CD8-positive, alpha-beta memory T cell (primary cell): Measurements from ENCODE around the gene CAV2. TPM values are rescaled to one million over a fixed set of nuclear protein-coding genes. Genes with fewer than 3 reads are reported as not detected.
A peak's percentile ranks its signal among the peaks of the same experiment; 100 is the strongest.

Experiments
- CTCF ChIA-PET: fragments of 350-600 bp; sonication (Branson Sonifier 250); formaldehyde crosslinking; loops from one replicate; lab custom pipeline; 2021; ENCODE audit warnings: antibody characterized with exemption; lab: Charles Lee
- POLR2A ChIA-PET: fragments of 350-600 bp; sonication (Branson Sonifier 250); formaldehyde crosslinking; loops from one replicate; lab custom pipeline; 2021; ENCODE audit warnings: antibody characterized with exemption; lab: Charles Lee
- DNase-seq, 5 donors: peaks; one replicate each; pipeline versions ENCODE4 v3.0.0 to v3.0.0-alpha.2; 2020 to 2022; ENCODE audit warnings: mixed read lengths in 1 of 5
- H3K27ac ChIP-seq: one replicate; pipeline ENCODE4 v1.7.0; 2013; ENCODE audit warnings: low read depth, mild to moderate bottlenecking, low read length, moderate library complexity
- H3K27me3 ChIP-seq: 2 replicates; pipeline ENCODE4 v1.7.0; 2013; ENCODE audit warnings: low read length, mild to moderate bottlenecking; ENCODE audit not compliant: insufficient read depth, poor library complexity, severe bottlenecking
- H3K36me3 ChIP-seq: 2 replicates; pipeline ENCODE4 v1.7.0; 2013; ENCODE audit warnings: mild to moderate bottlenecking, low read length, moderate library complexity; ENCODE audit not compliant: insufficient read depth
- H3K4me1 ChIP-seq: 2 replicates; pipeline ENCODE4 v1.7.0; 2013; ENCODE audit warnings: mild to moderate bottlenecking, low read length, moderate library complexity; ENCODE audit not compliant: insufficient read depth
- H3K4me3 ChIP-seq: 2 replicates; pipeline ENCODE4 v1.7.0; 2013; ENCODE audit warnings: mild to moderate bottlenecking, low read length
- H3K9me3 ChIP-seq: 2 replicates; pipeline ENCODE4 v1.7.0; 2013; ENCODE audit warnings: mild to moderate bottlenecking, low read length
- H3K27ac Mint-ChIP-seq, 8 donors: one replicate each; pipeline ENCODE4 v1.8.0; 2020 to 2021; ENCODE audit warnings: mixed read lengths in 8 of 8, mild to moderate bottlenecking in 6 of 8, inconsistent platforms in 3 of 8, moderate library complexity in 3 of 8
- H3K27me3 Mint-ChIP-seq, 2 donors: one replicate each; pipeline ENCODE4 v1.8.0; 2020 to 2021; ENCODE audit warnings: mixed read lengths in 2 of 2, mild to moderate bottlenecking in 1 of 2, moderate library complexity in 1 of 2
- H3K36me3 Mint-ChIP-seq, 3 donors: one replicate each; pipeline ENCODE4 v1.8.0; 2020 to 2021; ENCODE audit warnings: mixed read lengths in 3 of 3, inconsistent platforms in 1 of 3, mild to moderate bottlenecking in 1 of 3
- H3K4me1 Mint-ChIP-seq, 3 donors: one replicate each; pipeline ENCODE4 v1.8.0; 2020 to 2021; ENCODE audit warnings: mixed read lengths in 3 of 3, inconsistent platforms in 1 of 3, mild to moderate bottlenecking in 1 of 3
- H3K4me3 Mint-ChIP-seq, 7 donors: one replicate each; pipeline ENCODE4 v1.8.0; 2020 to 2021; ENCODE audit warnings: mixed read lengths in 7 of 7, mild to moderate bottlenecking in 6 of 7, moderate library complexity in 4 of 7, inconsistent platforms in 2 of 7
- H3K9me3 Mint-ChIP-seq, 5 donors: one replicate each; pipeline ENCODE4 v1.8.0; 2020 to 2022; ENCODE audit warnings: mixed read lengths in 5 of 5, mild to moderate bottlenecking in 3 of 5, moderate library complexity in 2 of 5, inconsistent platforms in 1 of 5
- polyA plus RNA-seq: library from polyadenylated mRNA; unstranded; fragments of 300-500 nt; fragmentation: Illumina TruSeq; gene quantifications from one replicate; pipeline ENCODE4 v1.2.3, GENCODE V29; 2021
- total RNA-seq, 2 experiments: library from RNA; stranded (reverse); gene quantifications; one replicate each; pipeline ENCODE4 v1.2.3, GENCODE V29; 2021

Gene CAV2
- total and polyA plus RNA-seq, 3 experiments from 2014 or later = not detected

GRCh38 chr7:116487907-116488521, 11.5 kb upstream of the CAV2 start:
- Mint-ChIP-seq H3K27ac (no peak overlapping the region), H3K27me3 (peaks cover 21 to 47% of the 10 kb centered on the region in 2 donors), H3K4me1 (no peaks in the 10 kb centered on the region), H3K36me3 (no peaks in the 10 kb centered on the region), H3K9me3 (peaks cover 0 to 3% (median 0%) of the 10 kb centered on the region in 5 donors), H3K4me3 (no peak overlapping the region)
- POLR2A ChIA-PET = no interaction called here
- CTCF ChIA-PET = no interaction called here
- no peak for DNase-seq
- Histone ChIP-seq H3K4me3 (no peak overlapping the region), H3K9me3 (no peaks in the 10 kb centered on the region), H3K4me1 (no peaks in the 10 kb centered on the region), H3K27ac (no peak overlapping the region), H3K27me3 (no peaks in the 10 kb centered on the region), H3K36me3 (no peaks in the 10 kb centered on the region)

GRCh38 chr7:116490351-116490750, 9.2 kb upstream of the CAV2 start:
- Mint-ChIP-seq H3K27ac (no peak overlapping the region), H3K9me3 (peaks cover 0 to 3% (median 0%) of the 10 kb centered on the region in 5 donors), H3K36me3 (no peaks in the 10 kb centered on the region), H3K4me3 (no peak overlapping the region), H3K4me1 (no peaks in the 10 kb centered on the region), H3K27me3 (peaks cover 23 to 45% of the 10 kb centered on the region in 2 donors)
- no peak overlapping the region for H3K4me3 ChIP-seq
- H3K4me1 ChIP-seq = no peaks in the 10 kb centered on the region
- H3K9me3 ChIP-seq = no peaks in the 10 kb centered on the region
- no peaks in the 10 kb centered on the region for H3K27me3 ChIP-seq
- POLR2A ChIA-PET = no interaction called here
- H3K36me3 ChIP-seq = no peaks in the 10 kb centered on the region
- DNase-seq = no peak
- no peak overlapping the region for H3K27ac ChIP-seq
- CTCF ChIA-PET = no interaction called here

- Mint-ChIP-seq H3K4me3 (no peak overlapping the region), H3K9me3 (no peaks in the 10 kb centered on the region), H3K27ac (no peak overlapping the region), H3K27me3 (peaks cover 18 to 38% of the 10 kb centered on the region in 2 donors), H3K36me3 (no peaks in the 10 kb centered on the region), H3K4me1 (no peaks in the 10 kb centered on the region)
- CTCF ChIA-PET = no interaction called here
- Histone ChIP-seq H3K4me1 (no peaks in the 10 kb centered on the region), H3K36me3 (no peaks in the 10 kb centered on the region), H3K4me3 (no peak overlapping the region), H3K27ac (peak overlapping the region; percentile 41), H3K27me3 (no peaks in the 10 kb centered on the region), H3K9me3 (no peaks in the 10 kb centered on the region)
- no peak for DNase-seq
- POLR2A ChIA-PET = no interaction called here
Observed at GRCh38 chr7:116491887-116492653, 7.5 kb upstream of the CAV2 start.

DNA sequence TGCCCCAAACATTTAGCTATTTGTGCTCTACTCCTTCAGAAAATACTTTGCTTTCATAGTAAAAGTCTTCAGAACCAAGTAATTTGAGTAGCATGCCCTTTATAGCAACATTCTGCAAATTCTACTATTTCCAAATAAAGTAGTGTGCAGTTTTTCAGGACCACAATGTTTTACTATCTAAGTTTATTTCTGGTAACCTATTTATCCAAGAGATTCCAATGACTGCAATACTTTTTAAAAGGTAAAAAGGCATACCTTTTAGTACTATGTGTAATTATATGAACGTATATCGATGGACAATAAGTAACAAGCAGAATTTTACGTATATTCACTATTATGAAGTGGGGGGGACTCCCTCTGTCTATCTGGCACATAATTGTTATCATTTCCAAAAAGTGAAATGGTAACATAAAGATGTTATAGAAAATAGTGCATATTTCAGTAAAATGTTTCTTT, 6.9 kb upstream of the CAV2 start:
- no peak overlapping the region for H3K4me3 ChIP-seq
- Mint-ChIP-seq H3K27me3 (peaks cover 16 to 37% of the 10 kb centered on the region in 2 donors), H3K27ac (no peak overlapping the region), H3K36me3 (no peaks in the 10 kb centered on the region), H3K4me3 (no peak overlapping the region), H3K9me3 (no peaks in the 10 kb centered on the region), H3K4me1 (no peaks in the 10 kb centered on the region)
- ChIA-PET CTCF (no interaction called here), POLR2A (no interaction called here)
- H3K27me3 ChIP-seq = no peaks in the 10 kb centered on the region
- no peaks in the 10 kb centered on the region for H3K9me3 ChIP-seq
- H3K36me3 ChIP-seq = no peaks in the 10 kb centered on the region
- H3K4me1 ChIP-seq = no peaks in the 10 kb centered on the region
- no peak for DNase-seq
- H3K27ac ChIP-seq = peak overlapping the region; percentile 41

DNA sequence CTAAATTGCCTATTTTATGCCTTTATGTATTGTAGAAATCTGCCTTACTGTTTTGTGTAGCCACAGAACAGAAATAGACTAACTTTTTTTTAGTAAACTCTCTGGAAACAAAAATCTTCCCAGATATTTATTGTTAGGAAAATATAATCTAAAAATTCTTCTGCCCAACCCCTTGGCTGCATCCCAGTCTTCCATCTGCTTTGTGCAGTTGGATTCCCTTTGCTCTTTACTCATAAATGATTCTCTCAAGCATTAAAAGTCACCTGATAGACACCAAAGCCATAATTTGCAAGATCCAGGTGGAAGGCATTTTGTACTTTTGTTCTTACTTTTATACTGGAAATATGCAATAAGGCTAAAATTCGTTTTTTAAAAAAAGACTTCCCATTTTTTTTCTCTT, 6.1 kb upstream of the CAV2 start:
- Mint-ChIP-seq H3K9me3 (no peaks in the 10 kb centered on the region), H3K4me3 (no peak overlapping the region), H3K36me3 (no peaks in the 10 kb centered on the region), H3K27ac (no peak overlapping the region), H3K4me1 (no peaks in the 10 kb centered on the region), H3K27me3 (peaks cover 21 to 41% of the 10 kb centered on the region in 2 donors)
- Histone ChIP-seq H3K36me3 (no peaks in the 10 kb centered on the region), H3K27me3 (no peaks in the 10 kb centered on the region), H3K4me1 (no peaks in the 10 kb centered on the region), H3K9me3 (no peaks in the 10 kb centered on the region), H3K4me3 (no peak overlapping the region), H3K27ac (peak overlapping the region; percentile 41)
- ChIA-PET POLR2A (no interaction called here), CTCF (no interaction called here)
- no peak for DNase-seq

- Mint-ChIP-seq H3K36me3 (no peaks in the 10 kb centered on the region), H3K4me1 (peaks cover 0 to 4% (median 3%) of the 10 kb centered on the region in 3 donors), H3K27ac (no peak overlapping the region), H3K9me3 (no peaks in the 10 kb centered on the region), H3K27me3 (peaks cover 23 to 44% of the 10 kb centered on the region in 2 donors), H3K4me3 (no peak overlapping the region)
- no peaks in the 10 kb centered on the region for H3K9me3 ChIP-seq
- no peak for DNase-seq
- H3K4me3 ChIP-seq = no peak overlapping the region
- H3K27me3 ChIP-seq = peaks cover 5% of the 10 kb centered on the region
- CTCF ChIA-PET = interaction anchor here (1.6 kb wide), 1 partner anchor 32 kb away, joined by 6 read pairs; no protein-coding TSS in a partner anchor
- H3K4me1 ChIP-seq = no peaks in the 10 kb centered on the region
- H3K27ac ChIP-seq = no peak overlapping the region
- H3K36me3 ChIP-seq = no peaks in the 10 kb centered on the region
- POLR2A ChIA-PET = no interaction called here
Observed at GRCh38 chr7:116494472-116494871, 5.1 kb upstream of the CAV2 start.

DNA sequence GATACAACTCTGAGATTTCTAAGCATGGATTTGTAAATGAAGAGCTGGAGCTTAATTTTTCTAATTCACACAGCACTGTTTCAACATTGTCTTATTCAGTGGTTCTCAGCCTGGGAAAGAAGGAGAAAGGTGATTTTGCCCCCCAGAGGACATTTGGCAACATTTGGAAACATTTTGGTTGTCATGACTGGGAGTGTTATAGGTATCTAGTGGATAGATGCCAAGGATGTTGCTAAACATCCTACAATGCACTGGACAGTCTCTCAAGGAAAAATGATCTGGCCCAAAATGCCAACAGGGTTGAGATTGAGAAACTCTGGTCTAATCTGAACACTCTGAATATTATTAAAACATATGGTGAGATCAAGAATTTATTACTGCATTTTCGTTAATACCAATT, 3.8 kb upstream of the CAV2 start:
- H3K4me1 ChIP-seq = peaks cover 7% of the 10 kb centered on the region
- H3K36me3 Mint-ChIP-seq = no peaks in the 10 kb centered on the region
- DNase-seq = no peak
- H3K9me3 Mint-ChIP-seq = no peaks in the 10 kb centered on the region
- H3K36me3 ChIP-seq = no peaks in the 10 kb centered on the region
- POLR2A ChIA-PET = no interaction called here
- H3K27me3 ChIP-seq = peaks cover 12% of the 10 kb centered on the region
- no peaks in the 10 kb centered on the region for H3K9me3 ChIP-seq
- H3K27ac Mint-ChIP-seq = no peak overlapping the region
- CTCF ChIA-PET = interaction anchor here (1.0 kb wide), 1 partner anchor 31 kb away, joined by 3 read pairs; no protein-coding TSS in a partner anchor
- peaks cover 26 to 44% of the 10 kb centered on the region in 2 donors for H3K27me3 Mint-ChIP-seq
- H3K27ac ChIP-seq = no peak overlapping the region
- peaks cover 8 to 12% (median 11%) of the 10 kb centered on the region in 3 donors for H3K4me1 Mint-ChIP-seq
- H3K4me3 Mint-ChIP-seq = no peak overlapping the region
- no peak overlapping the region for H3K4me3 ChIP-seq

DNA sequence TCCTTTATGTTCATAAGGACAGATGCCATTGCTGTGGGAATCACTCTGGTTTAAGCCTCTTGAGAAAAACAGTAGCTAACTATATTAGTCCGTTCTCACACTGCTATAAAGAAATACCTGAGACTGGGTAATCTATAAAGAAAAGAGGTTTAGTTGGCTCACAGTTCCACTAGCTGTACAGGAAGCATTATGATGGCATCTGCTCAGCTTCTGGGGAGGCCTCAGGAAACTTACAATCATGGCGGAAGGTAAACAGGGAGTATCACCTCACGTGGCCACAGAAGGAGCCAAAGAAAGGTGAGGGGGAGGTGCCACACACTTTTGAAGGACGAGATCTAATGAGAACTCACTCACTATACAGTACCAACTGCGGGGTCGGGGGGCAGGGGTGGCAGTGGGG, 2.9 kb upstream of the CAV2 start:
- CTCF ChIA-PET = interaction anchor here (1.0 kb wide), 1 partner anchor 30 kb away, joined by 3 read pairs; no protein-coding TSS in a partner anchor
- no peak overlapping the region for H3K4me3 ChIP-seq

More for the DNA sequence above, 2.9 kb upstream of the CAV2 start:
- Mint-ChIP-seq H3K9me3 (no peaks in the 10 kb centered on the region), H3K4me3 (peak overlapping the region in 1 of 7 donors; percentile 10), H3K27me3 (peaks cover 31 to 42% of the 10 kb centered on the region in 2 donors), H3K27ac (no peak overlapping the region), H3K36me3 (no peaks in the 10 kb centered on the region), H3K4me1 (peaks cover 10 to 14% (median 13%) of the 10 kb centered on the region in 3 donors)
- no peak for DNase-seq
- Histone ChIP-seq H3K36me3 (no peaks in the 10 kb centered on the region), H3K4me1 (peaks cover 7% of the 10 kb centered on the region), H3K27ac (no peak overlapping the region), H3K9me3 (no peaks in the 10 kb centered on the region), H3K27me3 (peaks cover 20% of the 10 kb centered on the region)
- POLR2A ChIA-PET = no interaction called here
